ENCODE results near the gene ZFAND3.

DNA sequence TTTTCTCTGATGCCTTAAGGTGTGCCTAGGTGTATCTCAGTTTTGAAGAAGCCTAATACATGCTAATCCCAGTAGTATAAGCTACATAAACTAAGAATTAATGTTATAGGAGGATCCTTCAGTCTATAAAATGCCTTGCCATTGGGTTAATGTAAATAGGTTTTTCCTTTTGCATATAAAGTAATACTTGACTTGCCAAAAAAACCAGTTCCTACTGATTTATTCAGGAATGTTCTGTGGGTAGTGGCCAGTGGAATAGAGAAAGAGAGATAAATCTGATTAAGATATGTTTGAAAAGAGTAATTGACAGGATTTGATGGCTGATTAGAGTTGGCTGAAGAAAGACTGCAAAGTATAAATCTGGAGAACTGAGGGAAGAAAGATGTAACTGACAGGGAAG lies 273.4 kb downstream of the ZFAND3 start:
- TF ChIP-seq BHLHE40 (IDR thresholded peaks at IDR 0.05; ENCODE audit: low read depth, low read length), result no peak
- TF ChIP-seq, protein P1, sequence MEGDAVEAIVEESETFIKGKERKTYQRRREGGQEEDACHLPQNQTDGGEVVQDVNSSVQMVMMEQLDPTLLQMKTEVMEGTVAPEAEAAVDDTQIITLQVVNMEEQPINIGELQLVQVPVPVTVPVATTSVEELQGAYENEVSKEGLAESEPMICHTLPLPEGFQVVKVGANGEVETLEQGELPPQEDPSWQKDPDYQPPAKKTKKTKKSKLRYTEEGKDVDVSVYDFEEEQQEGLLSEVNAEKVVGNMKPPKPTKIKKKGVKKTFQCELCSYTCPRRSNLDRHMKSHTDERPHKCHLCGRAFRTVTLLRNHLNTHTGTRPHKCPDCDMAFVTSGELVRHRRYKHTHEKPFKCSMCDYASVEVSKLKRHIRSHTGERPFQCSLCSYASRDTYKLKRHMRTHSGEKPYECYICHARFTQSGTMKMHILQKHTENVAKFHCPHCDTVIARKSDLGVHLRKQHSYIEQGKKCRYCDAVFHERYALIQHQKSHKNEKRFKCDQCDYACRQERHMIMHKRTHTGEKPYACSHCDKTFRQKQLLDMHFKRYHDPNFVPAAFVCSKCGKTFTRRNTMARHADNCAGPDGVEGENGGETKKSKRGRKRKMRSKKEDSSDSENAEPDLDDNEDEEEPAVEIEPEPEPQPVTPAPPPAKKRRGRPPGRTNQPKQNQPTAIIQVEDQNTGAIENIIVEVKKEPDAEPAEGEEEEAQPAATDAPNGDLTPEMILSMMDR (IDR thresholded peaks at IDR 0.05), result no peak

Measured in A549 (cell line).